Right lobe of liver (tissue), 6 donors: ENCODE measurements around the gene REN. TPM values are rescaled to one million over a fixed set of nuclear protein-coding genes. Genes with fewer than 3 reads are reported as not detected.

Source experiments
- ATAC-seq, 4 donors: fragments of 200-7000 bp; cut with Tn5 transposase; one replicate each; pipeline ENCODE4 v1.9.1; 2020; ENCODE audit warnings: mild to moderate bottlenecking in 4 of 4, moderate library complexity in 4 of 4
- DNase-seq, 3 donors: peaks; one replicate each; pipeline ENCODE4 v3.0.0-alpha.2; 2020
- H3K27ac ChIP-seq, 3 donors: fragments of 200-600 bp; one replicate each; pipeline ENCODE4 v1.8.0; 2022
- H3K27me3 ChIP-seq, 2 donors: fragments of 200-600 bp; one replicate each; pipeline ENCODE4 v1.8.0; 2022
- H3K36me3 ChIP-seq, 4 donors: fragments of 200-600 bp; sonication (generic) in 1 of 4; one replicate each; pipeline versions ENCODE4 v1.5.1 to v1.8.0; 2017 to 2022; ENCODE audit warnings: control low read depth in 1 of 4
- H3K4me1 ChIP-seq, 4 donors: fragments of 200-600 bp; sonication (generic) in 1 of 4; one replicate each; pipeline versions ENCODE4 v1.5.1 to v1.8.0; 2017 to 2022; ENCODE audit warnings: control low read depth in 1 of 4
- H3K4me3 ChIP-seq, 3 donors: fragments of 200-600 bp; one replicate each; pipeline ENCODE4 v1.8.0; 2022
- H3K9me3 ChIP-seq, 4 donors: fragments of 200-600 bp; sonication (generic) in 1 of 4; one replicate each; pipeline versions ENCODE4 v1.5.1 to v1.8.0; 2017 to 2022; ENCODE audit warnings: control low read depth in 1 of 4
- CTCF ChIP-seq, 4 donors: fragments of 200-600 bp in 3 of 4; fragments of 450-650 bp in 1 of 4; IDR thresholded peaks; one replicate each; pipeline versions ENCODE4 v1.5.1 to v1.8.0; 2016 to 2022; ENCODE audit warnings: antibody characterized with exemption in 4 of 4, mild to moderate bottlenecking in 2 of 4
- POLR2A ChIP-seq: fragments of 450-650 bp; IDR thresholded peaks from one replicate; pipeline ENCODE4 v1.6.1; 2017; ENCODE audit warnings: antibody characterized with exemption, mild to moderate bottlenecking
- WGBS: methylation state at CpG from one replicate; pipeline ENCODE4 v1.1.6; 2018; ENCODE audit warnings: low coverage, low lambda C conversion rate; ENCODE audit not compliant: insufficient coverage; ENCODE audit errors: missing lambda C conversion rate; 5-methylcytosine and 5-hydroxymethylcytosine counted together
- intact Hi-C, 2 donors: fragments of 100-400 bp; cut with DNase I; formaldehyde crosslinking; loops; one replicate each; pipeline versions ENCODE4 v1.11.2 to v1.14.1; 2022
- total RNA-seq, 6 experiments: library from RNA; depleted of rRNA in 2 of 6; stranded (reverse); fragments of >200 nt in 2 of 6; fragmentation: NEBNext Ultra II Directional in 3 of 6; extraction: Animal tissue kit (Norgen Biotek cat#: 25700) in 3 of 6; gene quantifications; one replicate each; pipeline versions ENCODE4 v1.1.0 to v1.2.4, GENCODE V29; 2016 to 2023
- donor health status: DM: no; HTN: yes; CAD: no.
- donor health status: DM: no; HTN: no; CAD: no.
- donor health status: DM: no; HTN: no; CAD: no.
- donor health status: DM: no; HTN: yes; CAD: no.
- donor health status: DM: no; HTN: yes; CAD: no.

Gene REN
- total RNA-seq, 6 experiments from 2014 or later = 0.25 to 0.44 (median 0.27) TPM; not detected in 1

- 27% methylated on average over 6 of the region's 7 CpGs for WGBS
- Histone ChIP-seq H3K27me3 (no peaks in the 10 kb centered on the region), H3K9me3 (no peaks in the 10 kb centered on the region), H3K36me3 (peaks cover 0 to 26% (median 10%) of the 10 kb centered on the region in 4 donors), H3K4me1 (peaks cover 0 to 41% (median 20%) of the 10 kb centered on the region in 4 donors), H3K4me3 (no peak overlapping the region), H3K27ac (no peak overlapping the region)
- ATAC-seq = no peak
- DNase-seq = no peak
- TF ChIP-seq POLR2A = no peak
- no peak for TF ChIP-seq CTCF (IDR thresholded peaks at IDR 0.05)
- intact Hi-C loops = loop anchor here (5.0 to 10.0 kb wide), 4 partner anchors 45 to 260 kb away; partner anchors contain the start of gene SOX13 (in 1 of the 2)
These were observed 39.2 kb downstream of the REN start for GRCh38 chr1:204126956-204127355.

GRCh38 chr1:204126386-204126785 is 39.8 kb downstream of the REN start:
- Histone ChIP-seq H3K36me3 (peaks cover 0 to 29% (median 9%) of the 10 kb centered on the region in 4 donors), H3K27me3 (no peaks in the 10 kb centered on the region), H3K4me3 (no peak overlapping the region), H3K4me1 (peaks cover 0 to 36% (median 18%) of the 10 kb centered on the region in 4 donors), H3K9me3 (no peaks in the 10 kb centered on the region), H3K27ac (no peak overlapping the region)
- no peak for TF ChIP-seq POLR2A
- TF ChIP-seq CTCF (IDR thresholded peaks at IDR 0.05) = no peak
- DNase-seq = no peak
- no peak for ATAC-seq
- intact Hi-C loops = loop anchor here (5.0 to 10.0 kb wide), 4 partner anchors 44 to 259 kb away; partner anchors contain the start of gene SOX13 (in 1 of the 2)
- 40% methylated on average over 6 of the region's 8 CpGs for WGBS

GRCh38 chr1:204125759-204126351 is 40.3 kb downstream of the REN start:
- Histone ChIP-seq H3K36me3 (peaks cover 0 to 29% (median 9%) of the 10 kb centered on the region in 4 donors), H3K27ac (no peak overlapping the region), H3K27me3 (no peaks in the 10 kb centered on the region), H3K4me1 (peaks cover 0 to 30% (median 15%) of the 10 kb centered on the region in 4 donors), H3K9me3 (no peaks in the 10 kb centered on the region), H3K4me3 (no peak overlapping the region)
- ATAC-seq (no peak), DNase-seq (no peak)
- intact Hi-C loops = loop anchor here (5.0 to 10.0 kb wide), 4 partner anchors 44 to 259 kb away; partner anchors contain the start of gene SOX13 (in 1 of the 2)
- 88% methylated on average over 3 of the region's 18 CpGs for WGBS
- TF ChIP-seq CTCF (IDR thresholded peaks at IDR 0.05) (no peak), POLR2A (no peak)

- H3K4me3 ChIP-seq = no peak overlapping the region
- H3K36me3 ChIP-seq = peaks cover 0 to 29% (median 9%) of the 10 kb centered on the region in 4 donors
- DNase-seq (no peak), ATAC-seq (no peak)
- H3K27ac ChIP-seq = no peak overlapping the region
- intact Hi-C loops = loop anchor here (5.0 to 10.0 kb wide), 4 partner anchors 42 to 257 kb away; partner anchors contain the start of gene SOX13 (in 1 of the 2)
- H3K9me3 ChIP-seq = no peaks in the 10 kb centered on the region
- TF ChIP-seq POLR2A = no peak
- no peaks in the 10 kb centered on the region for H3K27me3 ChIP-seq
- 86% methylated on average over 5 of the region's 22 CpGs for WGBS
- H3K4me1 ChIP-seq = peaks cover 0 to 22% (median 10%) of the 10 kb centered on the region in 4 donors
These were observed 41.5 kb downstream of the REN start for GRCh38 chr1:204124639-204125038.

GRCh38 chr1:204123376-204123775 is 42.8 kb downstream of the REN start:
- H3K36me3 ChIP-seq = peaks cover 0 to 29% (median 9%) of the 10 kb centered on the region in 4 donors
- H3K9me3 ChIP-seq = no peaks in the 10 kb centered on the region
- 58% methylated on average over 4 of the region's 9 CpGs for WGBS
- no peaks in the 10 kb centered on the region for H3K27me3 ChIP-seq
- peak; percentile 23 to 44 (median 38) for TF ChIP-seq CTCF (IDR thresholded peaks at IDR 0.05)
- TF ChIP-seq POLR2A = no peak
- DNase-seq = no peak
- ATAC-seq = peak in 1 of 4 donors; percentile 8
- H3K4me1 ChIP-seq = peaks cover 0 to 18% (median 8%) of the 10 kb centered on the region in 4 donors
- intact Hi-C loops = loop anchor here in 1 of 2 donors (10.0 kb wide), 1 partner anchor 49 kb away; the partner anchor contains the start of gene SOX13
- H3K27ac ChIP-seq = no peak overlapping the region
- no peak overlapping the region for H3K4me3 ChIP-seq
